H54 (cell line): Measurements from ENCODE around the gene RPL12.
A peak's percentile ranks its signal among the peaks of the same experiment; 100 is the strongest.

Source experiments
- DNase-seq: peaks from one replicate; pipeline ENCODE4 v3.0.0; 2011; ENCODE audit warnings: low spot score, mixed read lengths; ENCODE audit not compliant: insufficient read length
- FAIRE-seq: peaks from 3 replicates; lab custom pipeline; 2011; peaks lifted over from hg19 to GRCh38; lab: Jason Lieb, UNC
- POLR2A ChIP-seq: IDR thresholded peaks from 2 replicates; pipeline ENCODE4 v1.6.1; 2011; ENCODE audit warnings: low read depth, mild to moderate bottlenecking, low read length

The RPL12 gene

DNA sequence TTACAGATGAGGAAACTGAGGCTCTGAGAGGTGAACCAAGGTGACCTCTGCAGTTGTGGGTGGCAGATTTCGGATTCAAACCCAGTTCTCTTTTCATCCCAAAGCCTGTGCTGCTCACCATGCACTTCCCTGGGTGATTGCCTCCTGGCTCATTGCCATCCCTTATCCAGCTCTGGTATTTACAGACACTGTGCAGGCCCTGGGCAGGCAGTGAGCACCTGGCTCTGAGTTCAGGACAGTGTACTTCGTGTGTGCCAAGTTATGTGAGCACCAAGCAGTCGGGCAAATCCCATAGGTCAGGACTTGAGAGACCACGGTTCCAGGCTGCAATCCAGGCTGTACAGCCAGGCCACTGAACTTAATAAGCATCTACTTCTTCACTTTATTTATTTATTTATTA, 1.5 kb upstream of the RPL12 start:
- FAIRE-seq = no peak

GRCh38 chr9:127451858-127452656, 851 bp upstream of the RPL12 start:
- TF ChIP-seq POLR2A = peak; percentile 35
- peak; percentile 91 for DNase-seq
- FAIRE-seq = no peak

More for the DNA sequence above, 1.5 kb upstream of the RPL12 start:
- no peak for TF ChIP-seq POLR2A
- DNase-seq = no peak

GRCh38 chr9:127451608-127451857, 327 bp upstream of the RPL12 start:
- TF ChIP-seq POLR2A = no peak
- DNase-seq (no peak), FAIRE-seq (no peak)

DNA sequence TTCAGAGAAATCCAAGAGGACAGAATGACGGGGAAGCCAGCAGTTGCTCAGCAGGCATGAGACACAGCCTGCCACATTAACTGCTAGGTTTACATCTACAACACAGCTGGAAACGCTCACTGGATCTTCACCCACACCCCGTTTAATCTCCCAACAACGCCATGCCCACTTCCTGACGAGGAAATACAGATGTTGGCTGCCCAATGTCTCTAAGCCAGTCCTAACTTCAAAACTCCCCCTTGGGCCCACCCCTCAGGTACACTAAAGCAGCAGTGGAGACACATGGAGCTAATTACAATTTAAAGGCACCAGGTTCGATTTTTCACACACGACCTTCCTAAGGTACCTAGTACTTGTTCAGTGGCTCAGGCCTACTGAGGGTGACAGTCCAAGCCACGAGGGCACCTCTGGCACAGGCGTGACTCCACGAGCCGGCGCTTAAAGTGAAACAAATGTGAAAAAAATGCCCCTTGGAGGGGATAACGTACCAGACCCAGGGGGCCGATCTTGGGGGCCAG, 904 bp downstream of the RPL12 start:
- DNase-seq (no peak), FAIRE-seq (no peak)
- no peak for TF ChIP-seq POLR2A

DNA sequence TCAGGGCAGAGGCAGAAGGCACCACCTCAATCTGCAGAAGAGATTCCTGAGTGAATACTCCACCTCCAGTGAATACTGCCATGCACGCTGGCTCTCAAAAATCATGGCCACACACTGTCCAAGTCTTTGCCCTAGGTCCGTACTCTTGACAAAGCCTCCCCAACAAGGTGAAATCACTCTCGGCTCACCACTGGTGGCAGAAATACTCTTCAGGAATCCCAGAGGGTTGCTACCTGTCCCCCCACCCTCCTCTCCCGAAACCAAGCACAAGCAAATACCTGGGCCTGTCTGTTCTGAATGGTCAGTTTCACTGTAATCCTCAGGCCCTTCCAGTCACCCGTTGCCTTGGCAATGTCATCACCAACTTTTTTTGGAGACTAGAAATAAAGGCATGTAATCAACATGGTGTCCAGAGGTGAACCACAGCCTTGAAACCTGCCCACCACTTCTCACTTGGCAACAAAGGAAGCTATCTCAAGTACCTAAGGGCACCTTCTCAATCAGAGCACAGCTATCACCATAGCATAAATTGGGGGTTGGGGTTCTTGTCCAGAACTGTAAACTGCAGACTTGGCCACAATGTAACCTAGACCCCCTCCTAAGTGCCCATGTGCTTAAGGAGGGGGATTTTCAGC, 1.8 kb downstream of the RPL12 start:
- TF ChIP-seq POLR2A = no peak
- FAIRE-seq = no peak
- DNase-seq = no peak

GRCh38 chr9:127448112-127448805, 2.9 kb downstream of the RPL12 start:
- TF ChIP-seq POLR2A = no peak
- DNase-seq (no peak), FAIRE-seq (no peak)

DNA sequence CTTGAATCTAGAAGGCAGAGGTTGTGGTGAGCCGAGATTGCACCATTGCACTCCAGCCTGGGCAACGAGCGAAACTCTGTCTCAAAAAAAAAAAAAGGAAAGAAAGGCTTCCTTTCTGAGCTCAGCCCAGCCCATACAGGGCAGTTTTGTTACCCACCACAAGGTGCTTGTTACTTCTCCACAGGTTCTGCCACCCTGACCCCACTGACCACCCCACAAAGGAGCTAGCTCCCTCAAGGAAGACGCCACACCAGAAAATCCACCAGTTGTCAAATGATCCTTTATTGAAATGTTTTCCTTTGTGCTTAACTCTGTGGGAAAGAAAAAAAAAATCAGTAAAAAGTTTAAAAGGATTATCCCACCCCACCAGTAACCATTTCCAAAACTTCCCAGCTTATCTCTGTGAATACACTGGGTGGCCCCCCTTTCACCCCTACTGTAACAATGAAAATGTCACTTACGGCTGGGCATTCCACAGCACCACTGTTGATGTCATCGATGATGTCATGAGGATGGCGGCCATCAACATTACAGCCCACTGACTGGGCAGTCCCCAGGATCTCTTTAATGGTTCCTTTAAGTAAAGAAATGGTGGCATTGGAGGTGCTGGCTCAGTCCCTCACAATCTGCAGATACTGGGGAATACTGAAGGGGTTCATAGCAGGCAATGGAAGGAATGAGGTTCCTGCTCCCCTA, 3.6 kb downstream of the RPL12 start:
- DNase-seq (no peak), FAIRE-seq (no peak)
- TF ChIP-seq POLR2A = no peak

DNA sequence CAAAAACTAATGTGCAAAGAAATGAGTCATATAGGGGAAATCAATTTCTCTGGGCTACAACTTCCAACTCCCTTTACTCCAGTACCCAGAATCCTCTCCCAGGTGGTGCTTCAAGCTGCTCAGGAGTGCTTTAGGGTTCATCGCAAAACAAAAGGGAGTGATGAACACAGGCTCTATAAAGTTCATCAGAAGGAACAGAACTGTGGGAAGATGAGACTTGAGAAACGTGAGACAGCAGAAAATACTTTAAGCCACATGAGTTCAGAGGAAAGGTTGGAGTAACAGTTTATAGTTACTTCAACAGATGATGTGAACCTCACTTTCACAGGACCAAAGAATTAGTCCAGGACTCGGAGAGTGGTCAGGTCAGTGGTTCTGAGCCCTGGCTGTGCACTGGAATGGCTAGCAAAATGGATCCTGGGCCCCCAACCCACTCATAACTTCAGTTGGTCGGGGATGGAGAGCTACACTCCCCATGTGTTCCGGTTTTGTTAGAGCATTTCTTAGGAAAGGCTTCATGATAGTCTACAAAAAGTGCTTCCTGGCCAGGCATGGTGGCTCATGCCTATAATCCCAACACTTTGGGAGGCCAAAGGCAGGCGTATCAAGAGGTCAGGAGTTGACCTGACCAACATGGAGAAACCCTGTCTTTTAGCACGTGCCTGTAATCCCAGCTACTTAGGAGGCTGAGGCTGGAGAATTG, 4.3 kb downstream of the RPL12 start:
- DNase-seq = no peak
- FAIRE-seq = no peak
- TF ChIP-seq POLR2A = no peak

GRCh38 chr9:127445851-127446712, 5.1 kb downstream of the RPL12 start:
- DNase-seq (no peak), FAIRE-seq (no peak)
- no peak for TF ChIP-seq POLR2A

- no peak for FAIRE-seq
- DNase-seq = no peak
- TF ChIP-seq POLR2A = peak; percentile 31
Observed at GRCh38 chr9:127444921-127445850, 6.0 kb downstream of the RPL12 start.

- DNase-seq (no peak), FAIRE-seq (no peak)
- no peak for TF ChIP-seq POLR2A
Observed at GRCh38 chr9:127444283-127444920, 6.8 kb downstream of the RPL12 start.
